ENCODE results near the gene NRP2. TPM values are rescaled to one million over a fixed set of nuclear protein-coding genes. Genes with fewer than 3 reads are reported as not detected.

Gene NRP2
- total RNA-seq, 2 experiments from 2014 or later: 0.19 TPM; not detected in 1

GRCh38 chr2:205755923-205756322 lies 73.6 kb downstream of the NRP2 start:
- POLR2A ChIA-PET: no interaction called here
- Histone ChIP-seq H3K27me3 (ENCODE audit: control insufficient read depth in 1 of 2, insufficient read depth in 2 of 2, low read length in 2 of 2) (peaks cover 0 to 3% of the 10 kb centered on the region in 2 experiments), H3K27ac (ENCODE audit: low read depth in 1 of 2, low read length in 2 of 2) (no peak overlapping the region), H3K4me1 (ENCODE audit: insufficient read depth, low read length) (no peaks in the 10 kb centered on the region), H3K36me3 (ENCODE audit: insufficient read depth, low read length) (no peaks in the 10 kb centered on the region), H3K9me3 (ENCODE audit: control insufficient read depth in 1 of 2, insufficient read depth in 1 of 2, low read length in 2 of 2) (no peaks in the 10 kb centered on the region), H3K4me3 (ENCODE audit: low read length) (no peak overlapping the region)
- CTCF ChIA-PET: no interaction called here
- intact Hi-C loops (cut with DNase I, micrococcal nuclease): no loop called here
- Mint-ChIP-seq H3K36me3 (ENCODE audit: low read depth) (no peaks in the 10 kb centered on the region), H3K9me3 (no peaks in the 10 kb centered on the region), H3K4me1 (ENCODE audit: low read depth) (no peaks in the 10 kb centered on the region), H3K4me3 (no peak overlapping the region), H3K27me3 (peaks cover 18% of the 10 kb centered on the region), H3K27ac (no peak overlapping the region)
- TF ChIP-seq, protein P1, sequence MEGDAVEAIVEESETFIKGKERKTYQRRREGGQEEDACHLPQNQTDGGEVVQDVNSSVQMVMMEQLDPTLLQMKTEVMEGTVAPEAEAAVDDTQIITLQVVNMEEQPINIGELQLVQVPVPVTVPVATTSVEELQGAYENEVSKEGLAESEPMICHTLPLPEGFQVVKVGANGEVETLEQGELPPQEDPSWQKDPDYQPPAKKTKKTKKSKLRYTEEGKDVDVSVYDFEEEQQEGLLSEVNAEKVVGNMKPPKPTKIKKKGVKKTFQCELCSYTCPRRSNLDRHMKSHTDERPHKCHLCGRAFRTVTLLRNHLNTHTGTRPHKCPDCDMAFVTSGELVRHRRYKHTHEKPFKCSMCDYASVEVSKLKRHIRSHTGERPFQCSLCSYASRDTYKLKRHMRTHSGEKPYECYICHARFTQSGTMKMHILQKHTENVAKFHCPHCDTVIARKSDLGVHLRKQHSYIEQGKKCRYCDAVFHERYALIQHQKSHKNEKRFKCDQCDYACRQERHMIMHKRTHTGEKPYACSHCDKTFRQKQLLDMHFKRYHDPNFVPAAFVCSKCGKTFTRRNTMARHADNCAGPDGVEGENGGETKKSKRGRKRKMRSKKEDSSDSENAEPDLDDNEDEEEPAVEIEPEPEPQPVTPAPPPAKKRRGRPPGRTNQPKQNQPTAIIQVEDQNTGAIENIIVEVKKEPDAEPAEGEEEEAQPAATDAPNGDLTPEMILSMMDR (IDR thresholded peaks at IDR 0.05): no peak
- no peak for ATAC-seq (ENCODE audit: poor library complexity)
- DNase-seq: no peak

DNA sequence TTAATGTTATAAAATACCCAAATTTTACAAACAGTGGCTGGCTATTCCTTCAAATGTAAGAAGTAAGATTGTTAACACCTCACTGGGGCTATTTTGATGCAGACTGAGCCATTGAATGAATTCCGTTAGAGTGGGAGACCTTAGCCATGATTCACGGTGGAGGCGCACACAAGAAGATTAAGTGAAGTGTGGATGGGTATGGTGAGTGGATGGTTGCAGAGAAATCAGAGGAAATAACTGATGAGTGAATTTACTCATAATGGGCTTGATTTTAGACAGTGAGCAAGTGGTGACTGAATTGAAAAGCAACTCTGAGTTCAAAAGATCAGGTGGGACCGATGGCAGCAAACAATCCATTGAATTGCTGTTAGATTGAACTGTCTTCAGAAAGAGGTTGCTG lies 75.0 kb downstream of the NRP2 start:
- ATAC-seq (ENCODE audit: poor library complexity) (no peak), DNase-seq (no peak)
- Mint-ChIP-seq H3K4me1 (ENCODE audit: low read depth) (no peaks in the 10 kb centered on the region), H3K36me3 (ENCODE audit: low read depth) (no peaks in the 10 kb centered on the region), H3K27ac (no peak overlapping the region), H3K27me3 (peaks cover 18% of the 10 kb centered on the region), H3K4me3 (no peak overlapping the region), H3K9me3 (no peaks in the 10 kb centered on the region)
- no peak overlapping the region for H3K27ac ChIP-seq (ENCODE audit: low read depth in 1 of 2, low read length in 2 of 2)
- H3K4me3 ChIP-seq (ENCODE audit: low read length): no peak overlapping the region
- H3K36me3 ChIP-seq (ENCODE audit: insufficient read depth, low read length): no peaks in the 10 kb centered on the region
- H3K9me3 ChIP-seq (ENCODE audit: control insufficient read depth in 1 of 2, insufficient read depth in 1 of 2, low read length in 2 of 2): no peaks in the 10 kb centered on the region
- H3K27me3 ChIP-seq (ENCODE audit: control insufficient read depth in 1 of 2, insufficient read depth in 2 of 2, low read length in 2 of 2): peaks cover 0 to 2% of the 10 kb centered on the region in 2 experiments
- POLR2A ChIA-PET: no interaction called here
- TF ChIP-seq, protein P1 (IDR thresholded peaks at IDR 0.05): no peak
- intact Hi-C loops (cut with DNase I, micrococcal nuclease): no loop called here
- CTCF ChIA-PET: no interaction called here
- H3K4me1 ChIP-seq (ENCODE audit: insufficient read depth, low read length): no peaks in the 10 kb centered on the region

GRCh38 chr2:205758051-205758450 lies 75.8 kb downstream of the NRP2 start:
- H3K4me3 ChIP-seq (ENCODE audit: low read length): no peak overlapping the region
- Mint-ChIP-seq H3K27me3 (peaks cover 25% of the 10 kb centered on the region), H3K36me3 (ENCODE audit: low read depth) (no peaks in the 10 kb centered on the region), H3K9me3 (no peaks in the 10 kb centered on the region), H3K4me3 (no peak overlapping the region), H3K4me1 (ENCODE audit: low read depth) (no peaks in the 10 kb centered on the region), H3K27ac (no peak overlapping the region)
- H3K36me3 ChIP-seq (ENCODE audit: insufficient read depth, low read length): no peaks in the 10 kb centered on the region
- TF ChIP-seq, protein P1 (IDR thresholded peaks at IDR 0.05): no peak
- ChIA-PET POLR2A (no interaction called here), CTCF (no interaction called here)
- intact Hi-C loops (cut with DNase I, micrococcal nuclease): no loop called here
- H3K4me1 ChIP-seq (ENCODE audit: insufficient read depth, low read length): no peaks in the 10 kb centered on the region
- no peak for ATAC-seq (ENCODE audit: poor library complexity)
- no peak for DNase-seq
- peaks cover 0 to 6% of the 10 kb centered on the region in 2 experiments for H3K27me3 ChIP-seq (ENCODE audit: control insufficient read depth in 1 of 2, insufficient read depth in 2 of 2, low read length in 2 of 2)
- no peak overlapping the region for H3K27ac ChIP-seq (ENCODE audit: low read depth in 1 of 2, low read length in 2 of 2)
- no peaks in the 10 kb centered on the region for H3K9me3 ChIP-seq (ENCODE audit: control insufficient read depth in 1 of 2, insufficient read depth in 1 of 2, low read length in 2 of 2)
